Measurements from ENCODE around the gene TNFSF8. TPM values are rescaled to one million over a fixed set of nuclear protein-coding genes. Genes with fewer than 3 reads are reported as not detected.

Gene TNFSF8
- total RNA-seq, 2 donors from 2014 or later = 0.88 to 0.91 TPM

- peak; percentile 78 for DNase-seq
Measured at GRCh38 chr9:114869845-114870244, 60.5 kb downstream of the TNFSF8 start.

GRCh38 chr9:114869378-114869777 lies 61.0 kb downstream of the TNFSF8 start:
- intact Hi-C loops (cut with DNase I) = no loop called here
- H3K4me1 ChIP-seq = peaks cover 4% of the 10 kb centered on the region
- H3K4me3 ChIP-seq = no peak overlapping the region
- H3K9me3 ChIP-seq = no peaks in the 10 kb centered on the region
- no peak for DNase-seq
- TF ChIP-seq CTCF (IDR thresholded peaks at IDR 0.05) = no peak
- no peak overlapping the region for H3K27ac ChIP-seq
- H3K9ac ChIP-seq (ENCODE audit: low read depth in 2 of 2, low read length in 2 of 2) = no peak overlapping the region
- H3K36me3 ChIP-seq = no peaks in the 10 kb centered on the region
- H3K27me3 ChIP-seq = no peaks in the 10 kb centered on the region

More at GRCh38 chr9:114869845-114870244, 60.5 kb downstream of the TNFSF8 start:
- Histone ChIP-seq H3K4me1 (peaks cover 4% of the 10 kb centered on the region), H3K36me3 (no peaks in the 10 kb centered on the region), H3K27ac (no peak overlapping the region), H3K27me3 (no peaks in the 10 kb centered on the region), H3K4me3 (no peak overlapping the region), H3K9me3 (no peaks in the 10 kb centered on the region), H3K9ac (ENCODE audit: low read depth in 2 of 2, low read length in 2 of 2) (no peak overlapping the region)
- no peak for TF ChIP-seq CTCF (IDR thresholded peaks at IDR 0.05)
- intact Hi-C loops (cut with DNase I) = no loop called here

DNA sequence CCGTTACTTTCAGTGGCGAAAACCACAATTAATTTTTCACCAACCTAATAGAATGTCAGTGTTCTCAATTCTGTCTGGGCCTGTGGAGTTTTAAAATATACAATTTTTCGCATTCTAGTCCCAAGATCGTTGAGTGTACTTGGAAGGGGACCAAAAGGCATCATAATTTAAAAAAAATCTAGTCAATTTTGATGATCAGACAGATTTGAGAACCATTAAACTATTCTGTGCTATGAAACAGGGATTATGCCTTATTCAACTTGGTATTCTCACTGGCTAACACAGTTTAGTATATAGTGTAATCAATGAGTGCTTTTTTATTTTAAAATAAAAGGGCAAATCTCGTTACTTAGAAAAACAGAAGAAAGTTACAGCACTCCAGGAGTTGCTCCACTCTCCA lies 63.1 kb downstream of the TNFSF8 start:
- H3K27ac ChIP-seq = no peak overlapping the region
- H3K36me3 ChIP-seq = no peaks in the 10 kb centered on the region
- no peaks in the 10 kb centered on the region for H3K27me3 ChIP-seq
- no peaks in the 10 kb centered on the region for H3K9me3 ChIP-seq
- intact Hi-C loops (cut with DNase I) = no loop called here
- H3K4me3 ChIP-seq = no peak overlapping the region
- no peak overlapping the region for H3K9ac ChIP-seq (ENCODE audit: low read depth in 2 of 2, low read length in 2 of 2)
- no peak for DNase-seq
- H3K4me1 ChIP-seq = peaks cover 4% of the 10 kb centered on the region
- TF ChIP-seq CTCF (IDR thresholded peaks at IDR 0.05) = no peak

- Histone ChIP-seq H3K4me3 (no peak overlapping the region), H3K36me3 (no peaks in the 10 kb centered on the region), H3K27me3 (no peaks in the 10 kb centered on the region), H3K4me1 (no peaks in the 10 kb centered on the region), H3K9me3 (no peaks in the 10 kb centered on the region), H3K27ac (no peak overlapping the region), H3K9ac (ENCODE audit: low read depth in 2 of 2, low read length in 2 of 2) (no peak overlapping the region)
- TF ChIP-seq CTCF (IDR thresholded peaks at IDR 0.05) = no peak
- intact Hi-C loops (cut with DNase I) = no loop called here
- DNase-seq = no peak
Measured at GRCh38 chr9:114864471-114864870, 65.9 kb downstream of the TNFSF8 start.

- Histone ChIP-seq H3K4me1 (no peaks in the 10 kb centered on the region), H3K4me3 (no peak overlapping the region), H3K27me3 (no peaks in the 10 kb centered on the region), H3K36me3 (no peaks in the 10 kb centered on the region), H3K27ac (no peak overlapping the region), H3K9ac (ENCODE audit: low read depth in 2 of 2, low read length in 2 of 2) (no peak overlapping the region), H3K9me3 (no peaks in the 10 kb centered on the region)
- no peak for DNase-seq
- intact Hi-C loops (cut with DNase I) = no loop called here
- TF ChIP-seq CTCF (IDR thresholded peaks at IDR 0.05) = no peak
Measured at GRCh38 chr9:114861922-114862605, 68.3 kb downstream of the TNFSF8 start.

Measured in colonic mucosa (tissue), 4 donors.